Astrocyte of the cerebellum (primary cell): ENCODE results near the gene ECHDC3.

Experiments used
- DNase-seq: peaks from one replicate; pipeline ENCODE4 v3.0.0-alpha.2; 2011; ENCODE audit warnings: low read depth
- H3K4me3 ChIP-seq: 2 replicates; pipeline ENCODE4 v1.5.1; 2011; ENCODE audit warnings: mild to moderate bottlenecking, low read depth, low read length, moderate library complexity
- CTCF ChIP-seq: IDR thresholded peaks from 2 replicates; pipeline ENCODE4 v1.5.1; 2012; ENCODE audit warnings: low read length, low read depth, moderate library complexity, mild to moderate bottlenecking; ENCODE audit errors: missing control alignments
- in situ Hi-C: cut with HindIII; loops from 2 replicates; pipeline ENCODE4 v1.10.0; 2017; ENCODE audit warnings: low sequenced_read_pairs

The ECHDC3 gene

GRCh38 chr10:11750420-11750819 lies 8.2 kb downstream of the ECHDC3 start:
- no peak overlapping the region for H3K4me3 ChIP-seq
- in situ Hi-C loops, result no loop called here
- no peak for TF ChIP-seq CTCF
- no peak for DNase-seq

- H3K4me3 ChIP-seq, result no peak overlapping the region
- DNase-seq, result no peak
- no peak for TF ChIP-seq CTCF
- in situ Hi-C loops, result no loop called here
Observed at GRCh38 chr10:11754173-11754572, 12.0 kb downstream of the ECHDC3 start.

- H3K4me3 ChIP-seq, result no peak overlapping the region
- no peak for DNase-seq
- TF ChIP-seq CTCF, result no peak
- in situ Hi-C loops, result no loop called here
Observed at GRCh38 chr10:11754620-11755019, 12.4 kb downstream of the ECHDC3 start.

GRCh38 chr10:11755512-11756263 lies 13.5 kb downstream of the ECHDC3 start:
- DNase-seq, result no peak
- no peak overlapping the region for H3K4me3 ChIP-seq
- in situ Hi-C loops, result no loop called here
- TF ChIP-seq CTCF, result no peak

GRCh38 chr10:11756766-11757315 lies 14.7 kb downstream of the ECHDC3 start:
- in situ Hi-C loops, result no loop called here
- H3K4me3 ChIP-seq, result no peak overlapping the region
- no peak for DNase-seq
- TF ChIP-seq CTCF, result no peak

- DNase-seq, result peak; percentile 51
- in situ Hi-C loops, result no loop called here
- H3K4me3 ChIP-seq, result no peak overlapping the region
- no peak for TF ChIP-seq CTCF
Observed at GRCh38 chr10:11757454-11757820, 15.3 kb downstream of the ECHDC3 start.
